Transverse colon (tissue), 3 donors: ENCODE measurements around the gene ARHGEF10L.

Experiments
- POLR2A ChIP-seq: fragments of 450-650 bp; IDR thresholded peaks from one replicate; pipeline ENCODE4 v1.6.1; 2016; ENCODE audit warnings: antibody characterized with exemption, mild to moderate bottlenecking, moderate library complexity
- TF ChIP-seq, protein P1 (sequence below), 5 experiments: fragments of 200-600 bp in 3 of 5; fragments of 450-650 bp in 2 of 5; sonication (generic) in 3 of 5; IDR thresholded peaks; 1 replicate in 2 of 5; 2 replicates in 3 of 5; pipeline ENCODE4 v1.5.1; 2016 to 2017; ENCODE audit warnings: antibody characterized with exemption in 5 of 5, inconsistent platforms in 3 of 5, mild to moderate bottlenecking in 2 of 5, moderate library complexity in 1 of 5

DNA sequence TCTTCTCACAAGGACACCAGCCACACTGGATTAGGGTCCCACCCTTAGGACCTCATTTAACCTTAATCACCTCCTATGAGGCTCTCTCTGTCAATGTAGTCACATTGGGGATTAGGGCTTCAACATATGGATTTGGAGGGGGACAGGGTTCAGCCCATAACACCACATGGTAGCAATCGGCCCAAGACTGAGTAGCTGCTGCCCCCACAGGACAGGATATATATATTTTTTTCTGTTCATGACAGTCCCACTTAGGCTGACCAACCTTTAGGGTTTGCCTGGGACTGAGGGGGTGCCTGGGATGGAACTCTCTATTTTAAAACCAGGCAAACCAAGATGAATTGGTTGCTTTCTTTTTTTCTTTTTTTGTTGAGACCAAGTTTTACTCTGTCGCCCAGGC is 207.4 kb downstream of the ARHGEF10L start:
- no peak for TF ChIP-seq POLR2A
- TF ChIP-seq, protein P1, sequence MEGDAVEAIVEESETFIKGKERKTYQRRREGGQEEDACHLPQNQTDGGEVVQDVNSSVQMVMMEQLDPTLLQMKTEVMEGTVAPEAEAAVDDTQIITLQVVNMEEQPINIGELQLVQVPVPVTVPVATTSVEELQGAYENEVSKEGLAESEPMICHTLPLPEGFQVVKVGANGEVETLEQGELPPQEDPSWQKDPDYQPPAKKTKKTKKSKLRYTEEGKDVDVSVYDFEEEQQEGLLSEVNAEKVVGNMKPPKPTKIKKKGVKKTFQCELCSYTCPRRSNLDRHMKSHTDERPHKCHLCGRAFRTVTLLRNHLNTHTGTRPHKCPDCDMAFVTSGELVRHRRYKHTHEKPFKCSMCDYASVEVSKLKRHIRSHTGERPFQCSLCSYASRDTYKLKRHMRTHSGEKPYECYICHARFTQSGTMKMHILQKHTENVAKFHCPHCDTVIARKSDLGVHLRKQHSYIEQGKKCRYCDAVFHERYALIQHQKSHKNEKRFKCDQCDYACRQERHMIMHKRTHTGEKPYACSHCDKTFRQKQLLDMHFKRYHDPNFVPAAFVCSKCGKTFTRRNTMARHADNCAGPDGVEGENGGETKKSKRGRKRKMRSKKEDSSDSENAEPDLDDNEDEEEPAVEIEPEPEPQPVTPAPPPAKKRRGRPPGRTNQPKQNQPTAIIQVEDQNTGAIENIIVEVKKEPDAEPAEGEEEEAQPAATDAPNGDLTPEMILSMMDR (IDR thresholded peaks at IDR 0.05): no peak
